Measurements from ENCODE around the gene KRT8. TPM values are rescaled to one million over a fixed set of nuclear protein-coding genes. Genes with fewer than 3 reads are reported as not detected.
"Not testable (repeated sequence)": the region's sequence is repeated elsewhere in the genome, so short reads cannot be mapped to it uniquely, and the experiment has no call there.

The KRT8 gene
- total and polyA plus RNA-seq, 5 donors from 2014 or later: 0.13 to 0.73 TPM; not detected in 3

- ATAC-seq (ENCODE audit: low read depth in 2 of 2): no peak
- Mint-ChIP-seq H3K4me1 (peaks cover 0 to 11% (median under 1%) of the 10 kb centered on the region in 4 donors), H3K4me3 (no peak overlapping the region), H3K27me3 (peaks cover 4% of the 10 kb centered on the region), H3K27ac (no peak overlapping the region), H3K36me3 (no peaks in the 10 kb centered on the region), H3K9me3 (peaks cover 0 to 2% (median 0%) of the 10 kb centered on the region in 7 donors)
- Histone ChIP-seq H3K4me1 (ENCODE audit: control insufficient read depth, insufficient read depth, low read length, poor library complexity, severe bottlenecking) (no peaks in the 10 kb centered on the region), H3K27me3 (ENCODE audit: control insufficient read depth, insufficient read depth, low read length) (no peaks in the 10 kb centered on the region), H3K27ac (ENCODE audit: insufficient read depth, low read length, poor library complexity, severe bottlenecking) (no peak overlapping the region), H3K9me3 (ENCODE audit: control insufficient read depth in 2 of 2, low read length in 2 of 2) (no peaks in the 10 kb centered on the region), H3K4me3 (ENCODE audit: low read depth, low read length) (no peak overlapping the region), H3K36me3 (ENCODE audit: control insufficient read depth, insufficient read depth, low read length) (no peaks in the 10 kb centered on the region)
- no peak for DNase-seq
These were observed 42.9 kb downstream of the KRT8 start for GRCh38 chr12:52862023-52862422.

DNA sequence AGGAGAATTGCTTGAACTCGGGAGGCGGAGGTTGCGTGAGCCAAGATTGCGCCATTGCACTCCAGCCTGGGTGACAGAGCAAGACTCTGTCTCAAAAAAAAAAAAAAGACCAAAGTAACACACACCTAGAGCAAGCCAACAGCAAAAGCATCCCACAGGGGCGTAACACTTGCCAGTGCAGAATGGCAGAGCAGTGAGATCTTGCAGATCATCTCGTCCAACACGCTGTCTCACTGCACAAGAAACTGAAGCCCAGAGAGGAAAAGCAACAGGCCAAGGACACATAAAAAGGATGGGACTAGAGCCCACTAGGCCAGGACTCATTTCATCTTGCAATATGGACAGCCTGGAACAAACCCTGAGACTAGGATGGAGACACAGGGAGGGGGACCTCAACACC lies 43.4 kb downstream of the KRT8 start:
- Histone ChIP-seq H3K4me1 (ENCODE audit: control insufficient read depth, insufficient read depth, low read length, poor library complexity, severe bottlenecking) (no peaks in the 10 kb centered on the region), H3K9me3 (ENCODE audit: control insufficient read depth in 2 of 2, low read length in 2 of 2) (no peaks in the 10 kb centered on the region), H3K27ac (ENCODE audit: insufficient read depth, low read length, poor library complexity, severe bottlenecking) (no peak overlapping the region), H3K27me3 (ENCODE audit: control insufficient read depth, insufficient read depth, low read length) (no peaks in the 10 kb centered on the region), H3K36me3 (ENCODE audit: control insufficient read depth, insufficient read depth, low read length) (no peaks in the 10 kb centered on the region), H3K4me3 (ENCODE audit: low read depth, low read length) (no peak overlapping the region)
- H3K36me3 Mint-ChIP-seq: no peaks in the 10 kb centered on the region
- peaks cover 0 to 11% (median 0%) of the 10 kb centered on the region in 4 donors for H3K4me1 Mint-ChIP-seq
- H3K27ac Mint-ChIP-seq: peak overlapping the region in 1 of 3 donors; percentile 63
- DNase-seq: no peak
- no peak overlapping the region for H3K4me3 Mint-ChIP-seq
- peaks cover 0 to 2% (median 0%) of the 10 kb centered on the region in 7 donors for H3K9me3 Mint-ChIP-seq
- peaks cover 7% of the 10 kb centered on the region for H3K27me3 Mint-ChIP-seq
- ATAC-seq (ENCODE audit: low read depth in 2 of 2): no peak

DNA sequence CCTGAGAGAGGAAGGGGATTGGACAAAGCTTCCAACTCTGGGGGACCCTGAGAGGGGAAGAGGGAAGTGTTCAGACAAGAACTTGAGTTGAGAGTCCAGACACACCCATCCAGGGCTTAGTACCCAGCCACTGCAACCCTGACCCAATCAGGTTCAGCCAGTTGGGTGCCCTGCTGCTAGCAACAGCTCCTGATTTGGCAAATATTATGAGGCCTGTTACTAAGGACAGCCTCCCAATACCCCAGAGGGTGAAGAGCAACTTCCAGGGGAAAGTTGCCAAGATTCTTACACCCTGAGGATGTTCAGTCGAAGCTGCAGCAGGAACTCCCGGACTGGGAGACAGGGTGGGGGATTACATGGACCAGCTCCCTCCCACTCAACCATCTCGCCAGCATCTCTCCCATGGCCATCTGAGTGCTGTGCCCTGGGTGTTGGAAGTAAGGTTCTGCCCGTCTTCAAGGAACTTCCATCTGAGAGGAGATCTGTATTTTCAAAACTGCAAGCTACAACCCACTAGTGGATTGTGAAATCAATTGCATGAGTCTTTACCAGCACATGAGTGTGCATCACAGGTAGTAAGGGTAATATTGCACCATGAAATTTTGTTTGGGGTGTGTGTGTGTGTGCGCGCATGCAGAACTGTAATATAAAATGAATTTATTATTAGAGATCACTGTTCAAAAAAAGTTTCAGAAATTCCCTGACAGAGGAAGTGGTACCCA lies 44.6 kb downstream of the KRT8 start:
- no peaks in the 10 kb centered on the region for H3K4me1 ChIP-seq (ENCODE audit: control insufficient read depth, insufficient read depth, low read length, poor library complexity, severe bottlenecking)
- H3K27me3 ChIP-seq (ENCODE audit: control insufficient read depth, insufficient read depth, low read length): no peaks in the 10 kb centered on the region
- H3K9me3 ChIP-seq (ENCODE audit: control insufficient read depth in 2 of 2, low read length in 2 of 2): no peaks in the 10 kb centered on the region
- no peak overlapping the region for H3K4me3 ChIP-seq (ENCODE audit: low read depth, low read length)
- no peaks in the 10 kb centered on the region for H3K36me3 ChIP-seq (ENCODE audit: control insufficient read depth, insufficient read depth, low read length)
- H3K9me3 Mint-ChIP-seq: peaks cover 0 to 2% (median 0%) of the 10 kb centered on the region in 7 donors
- DNase-seq: no peak
- H3K27me3 Mint-ChIP-seq: peaks cover 7% of the 10 kb centered on the region
- no peak overlapping the region for H3K27ac Mint-ChIP-seq
- H3K4me1 Mint-ChIP-seq: peaks cover 0 to 10% (median 0%) of the 10 kb centered on the region in 4 donors
- no peak for ATAC-seq (ENCODE audit: low read depth in 2 of 2)
- H3K4me3 Mint-ChIP-seq: no peak overlapping the region
- H3K27ac ChIP-seq (ENCODE audit: insufficient read depth, low read length, poor library complexity, severe bottlenecking): no peak overlapping the region
- H3K36me3 Mint-ChIP-seq: no peaks in the 10 kb centered on the region

GRCh38 chr12:52857500-52857899 lies 47.4 kb downstream of the KRT8 start:
- H3K27me3 Mint-ChIP-seq: peaks cover 18% of the 10 kb centered on the region
- ATAC-seq (ENCODE audit: low read depth in 2 of 2) (no peak), DNase-seq (no peak)
- Histone ChIP-seq H3K4me1 (ENCODE audit: control insufficient read depth, insufficient read depth, low read length, poor library complexity, severe bottlenecking) (no peaks in the 10 kb centered on the region), H3K27me3 (ENCODE audit: control insufficient read depth, insufficient read depth, low read length) (peaks cover 2% of the 10 kb centered on the region), H3K27ac (ENCODE audit: insufficient read depth, low read length, poor library complexity, severe bottlenecking) (no peak overlapping the region), H3K4me3 (ENCODE audit: low read depth, low read length) (no peak overlapping the region), H3K36me3 (ENCODE audit: control insufficient read depth, insufficient read depth, low read length) (no peaks in the 10 kb centered on the region), H3K9me3 (ENCODE audit: control insufficient read depth in 2 of 2, low read length in 2 of 2) (no peaks in the 10 kb centered on the region)
- H3K4me1 Mint-ChIP-seq: peaks cover 0 to 5% (median 0%) of the 10 kb centered on the region in 4 donors
- no peak overlapping the region for H3K4me3 Mint-ChIP-seq
- H3K27ac Mint-ChIP-seq: no peak overlapping the region
- peaks cover 0 to 2% (median 0%) of the 10 kb centered on the region in 7 donors for H3K9me3 Mint-ChIP-seq
- no peaks in the 10 kb centered on the region for H3K36me3 Mint-ChIP-seq

DNA sequence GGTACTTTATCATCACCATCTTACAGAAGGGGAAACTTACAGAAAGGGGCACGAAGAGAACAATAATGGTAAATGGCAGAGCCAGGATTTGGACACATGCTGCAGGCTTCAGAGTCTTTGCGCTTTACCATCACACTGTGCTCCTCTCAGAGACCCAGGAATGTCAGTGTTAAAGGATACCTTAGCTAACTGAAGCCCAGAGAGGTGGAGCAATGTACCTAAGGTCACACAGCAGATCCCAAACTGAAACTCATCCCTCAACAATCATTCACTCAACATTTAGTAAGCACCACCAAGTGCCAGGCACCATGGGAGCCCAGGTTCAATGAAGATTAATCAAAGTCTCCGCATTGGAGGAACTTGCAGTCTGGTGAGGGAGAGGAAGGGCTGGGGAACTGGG lies 48.1 kb downstream of the KRT8 start:
- no peaks in the 10 kb centered on the region for H3K9me3 ChIP-seq (ENCODE audit: control insufficient read depth in 2 of 2, low read length in 2 of 2)
- H3K4me1 ChIP-seq (ENCODE audit: control insufficient read depth, insufficient read depth, low read length, poor library complexity, severe bottlenecking): no peaks in the 10 kb centered on the region
- no peaks in the 10 kb centered on the region for H3K36me3 ChIP-seq (ENCODE audit: control insufficient read depth, insufficient read depth, low read length)
- no peaks in the 10 kb centered on the region for H3K36me3 Mint-ChIP-seq
- peak overlapping the region in 1 of 3 donors; percentile 93 for H3K27ac Mint-ChIP-seq
- no peak overlapping the region for H3K27ac ChIP-seq (ENCODE audit: insufficient read depth, low read length, poor library complexity, severe bottlenecking)
- H3K4me3 ChIP-seq (ENCODE audit: low read depth, low read length): no peak overlapping the region
- no peak for DNase-seq
- peaks cover 0 to 5% (median 0%) of the 10 kb centered on the region in 4 donors for H3K4me1 Mint-ChIP-seq
- peaks cover 2% of the 10 kb centered on the region for H3K27me3 ChIP-seq (ENCODE audit: control insufficient read depth, insufficient read depth, low read length)
- peaks cover 23% of the 10 kb centered on the region for H3K27me3 Mint-ChIP-seq
- no peak for ATAC-seq (ENCODE audit: low read depth in 2 of 2)
- peaks cover 0 to 2% (median 0%) of the 10 kb centered on the region in 7 donors for H3K9me3 Mint-ChIP-seq
- H3K4me3 Mint-ChIP-seq: no peak overlapping the region

DNA sequence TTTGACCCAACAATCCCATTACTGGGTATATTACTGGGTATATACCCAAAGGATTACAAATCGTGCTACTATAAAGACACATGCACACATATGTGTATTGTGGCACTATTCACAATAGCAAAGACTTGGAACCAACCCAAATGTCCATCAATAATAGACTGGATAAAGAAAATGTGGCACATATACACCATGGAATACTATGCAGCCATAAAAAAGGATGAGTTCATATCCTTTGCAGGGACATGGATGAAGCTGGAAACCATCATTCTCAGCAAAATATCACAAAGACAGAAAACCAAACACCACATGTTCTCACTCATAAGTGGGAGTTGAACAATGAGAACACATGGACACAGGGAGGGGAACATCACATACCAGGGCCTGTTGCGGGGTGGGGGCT lies 48.8 kb downstream of the KRT8 start:
- H3K9me3 Mint-ChIP-seq; H3K36me3 Mint-ChIP-seq; H3K4me1 ChIP-seq (ENCODE audit: control insufficient read depth, insufficient read depth, low read length, poor library complexity, severe bottlenecking); ATAC-seq (ENCODE audit: low read depth in 2 of 2); H3K36me3 ChIP-seq (ENCODE audit: control insufficient read depth, insufficient read depth, low read length); H3K4me1 Mint-ChIP-seq; H3K4me3 Mint-ChIP-seq; H3K27me3 ChIP-seq (ENCODE audit: control insufficient read depth, insufficient read depth, low read length); DNase-seq; H3K27ac ChIP-seq (ENCODE audit: insufficient read depth, low read length, poor library complexity, severe bottlenecking); H3K4me3 ChIP-seq (ENCODE audit: low read depth, low read length); H3K9me3 ChIP-seq (ENCODE audit: control insufficient read depth in 2 of 2, low read length in 2 of 2): not testable (repeated sequence)
- Mint-ChIP-seq H3K27ac (peak overlapping the region in 1 of 3 donors; percentile 78), H3K27me3 (peaks cover 23% of the 10 kb centered on the region)

DNA sequence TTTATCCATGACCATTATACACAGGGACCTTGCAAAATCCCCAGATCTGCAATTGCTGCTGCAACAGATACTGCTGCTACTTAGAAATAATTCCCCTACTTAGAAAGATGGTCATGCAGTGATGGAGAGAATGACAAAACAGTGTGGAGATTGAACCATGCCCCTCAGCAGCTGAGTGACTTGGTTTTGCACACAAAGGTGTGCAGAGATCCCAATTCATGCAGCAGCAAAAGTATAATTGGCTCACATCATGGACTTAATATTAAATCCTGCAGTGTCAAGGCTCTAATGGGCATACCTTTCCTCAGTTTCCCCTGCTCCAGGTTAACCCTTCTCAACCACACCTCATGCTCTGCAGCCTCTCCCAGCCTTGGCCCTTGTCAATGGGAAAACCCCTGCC lies 53.1 kb downstream of the KRT8 start:
- DNase-seq: no peak
- no peaks in the 10 kb centered on the region for H3K36me3 Mint-ChIP-seq
- H3K9me3 ChIP-seq (ENCODE audit: control insufficient read depth in 2 of 2, low read length in 2 of 2): no peaks in the 10 kb centered on the region
- H3K9me3 Mint-ChIP-seq: peaks cover 0 to 1% (median 0%) of the 10 kb centered on the region in 7 donors
- ATAC-seq (ENCODE audit: low read depth in 2 of 2): no peak
- H3K27me3 Mint-ChIP-seq: peaks cover 18% of the 10 kb centered on the region
- no peaks in the 10 kb centered on the region for H3K4me1 Mint-ChIP-seq
- no peak overlapping the region for H3K27ac Mint-ChIP-seq
- H3K4me3 ChIP-seq (ENCODE audit: low read depth, low read length): no peak overlapping the region
- no peak overlapping the region for H3K27ac ChIP-seq (ENCODE audit: insufficient read depth, low read length, poor library complexity, severe bottlenecking)
- H3K36me3 ChIP-seq (ENCODE audit: control insufficient read depth, insufficient read depth, low read length): no peaks in the 10 kb centered on the region
- no peaks in the 10 kb centered on the region for H3K4me1 ChIP-seq (ENCODE audit: control insufficient read depth, insufficient read depth, low read length, poor library complexity, severe bottlenecking)
- no peak overlapping the region for H3K4me3 Mint-ChIP-seq
- H3K27me3 ChIP-seq (ENCODE audit: control insufficient read depth, insufficient read depth, low read length): peaks cover 2% of the 10 kb centered on the region

GRCh38 chr12:52850681-52851080 lies 54.2 kb downstream of the KRT8 start:
- Mint-ChIP-seq H3K36me3 (no peaks in the 10 kb centered on the region), H3K27ac (no peak overlapping the region), H3K4me1 (no peaks in the 10 kb centered on the region), H3K27me3 (peaks cover 17% of the 10 kb centered on the region), H3K4me3 (no peak overlapping the region), H3K9me3 (peaks cover 0 to 1% (median 0%) of the 10 kb centered on the region in 7 donors)
- H3K9me3 ChIP-seq (ENCODE audit: control insufficient read depth in 2 of 2, low read length in 2 of 2): no peaks in the 10 kb centered on the region
- no peak overlapping the region for H3K27ac ChIP-seq (ENCODE audit: insufficient read depth, low read length, poor library complexity, severe bottlenecking)
- H3K36me3 ChIP-seq (ENCODE audit: control insufficient read depth, insufficient read depth, low read length): no peaks in the 10 kb centered on the region
- no peak for DNase-seq
- H3K27me3 ChIP-seq (ENCODE audit: control insufficient read depth, insufficient read depth, low read length): peaks cover 2% of the 10 kb centered on the region
- ATAC-seq (ENCODE audit: low read depth in 2 of 2): no peak
- no peak overlapping the region for H3K4me3 ChIP-seq (ENCODE audit: low read depth, low read length)
- H3K4me1 ChIP-seq (ENCODE audit: control insufficient read depth, insufficient read depth, low read length, poor library complexity, severe bottlenecking): no peaks in the 10 kb centered on the region

Data from CD4-positive, CD25-positive, alpha-beta regulatory T cell (primary cell).